ENCODE data around the gene M1AP.
"Not testable (repeated sequence)": the region's sequence is repeated elsewhere in the genome, so short reads cannot be mapped to it uniquely, and the experiment has no call there.

M1AP gene

DNA sequence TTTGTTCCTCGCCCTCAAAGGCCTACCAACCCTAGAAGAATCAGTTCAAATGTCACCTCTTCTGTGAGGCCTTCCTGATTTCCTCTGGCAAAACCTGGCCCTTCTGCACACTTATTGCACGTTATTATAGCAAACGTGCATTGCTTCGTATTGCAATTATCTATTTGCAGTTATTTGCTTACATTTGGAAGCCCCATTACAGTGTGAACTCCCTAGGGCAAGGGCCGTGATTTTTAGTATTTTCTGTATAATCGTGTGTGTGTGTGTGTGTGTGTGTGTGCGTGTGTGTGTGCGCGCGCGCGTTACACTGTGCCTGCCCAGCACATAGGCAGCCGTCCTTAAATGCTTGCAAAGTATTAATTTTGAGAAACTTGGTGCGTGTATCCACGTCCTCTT lies 5.5 kb upstream of the M1AP start:
- DNase-seq = peak; percentile 57

GRCh38 chr2:74646834-74647482 lies 1.2 kb downstream of the M1AP start:
- DNase-seq = no peak

GRCh38 chr2:74646201-74646600 lies 1.9 kb downstream of the M1AP start:
- peak; percentile 2 for DNase-seq

- DNase-seq = no peak
Measured at GRCh38 chr2:74645344-74645743, 2.8 kb downstream of the M1AP start.

DNA sequence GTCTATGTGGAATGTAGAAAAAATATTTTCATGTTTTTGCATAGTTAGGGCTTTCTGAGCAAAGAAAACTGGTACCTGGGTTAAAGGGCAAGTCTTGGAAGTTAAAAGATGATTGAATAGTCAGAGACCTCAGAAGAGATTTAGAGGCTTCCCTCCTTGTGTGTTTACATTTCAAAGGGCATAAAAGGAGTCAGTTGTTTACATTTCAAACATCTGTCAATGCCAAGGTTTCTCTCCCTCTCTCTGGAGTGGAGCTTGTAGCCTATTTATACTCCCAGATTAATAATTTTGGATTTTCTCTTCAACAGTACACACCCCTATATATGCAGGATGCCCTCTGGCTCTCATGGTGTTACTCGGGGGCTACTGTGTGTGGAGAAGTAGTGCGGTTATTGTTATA lies 8.6 kb downstream of the M1AP start:
- DNase-seq = no peak

DNA sequence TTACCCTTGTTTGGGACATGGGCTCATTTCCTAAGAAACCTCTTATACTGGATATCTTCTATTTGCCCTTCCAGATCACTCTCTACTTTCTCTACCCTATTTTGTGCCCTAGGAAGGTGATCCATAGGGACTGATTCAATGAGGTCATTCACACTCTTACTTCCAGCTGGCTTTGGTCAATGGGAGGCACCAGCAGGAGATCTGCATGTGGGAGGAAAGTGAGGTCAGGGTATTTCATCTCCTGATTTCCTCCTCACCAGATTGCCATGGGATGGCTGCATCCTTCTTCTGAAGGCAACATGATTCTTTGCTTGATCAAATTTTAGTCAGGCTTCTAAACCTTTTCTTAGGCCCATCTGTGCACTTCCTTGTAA lies 15.2 kb downstream of the M1AP start:
- DNase-seq = no peak

GRCh38 chr2:74632209-74632938 lies 15.8 kb downstream of the M1AP start:
- DNase-seq = no peak

DNA sequence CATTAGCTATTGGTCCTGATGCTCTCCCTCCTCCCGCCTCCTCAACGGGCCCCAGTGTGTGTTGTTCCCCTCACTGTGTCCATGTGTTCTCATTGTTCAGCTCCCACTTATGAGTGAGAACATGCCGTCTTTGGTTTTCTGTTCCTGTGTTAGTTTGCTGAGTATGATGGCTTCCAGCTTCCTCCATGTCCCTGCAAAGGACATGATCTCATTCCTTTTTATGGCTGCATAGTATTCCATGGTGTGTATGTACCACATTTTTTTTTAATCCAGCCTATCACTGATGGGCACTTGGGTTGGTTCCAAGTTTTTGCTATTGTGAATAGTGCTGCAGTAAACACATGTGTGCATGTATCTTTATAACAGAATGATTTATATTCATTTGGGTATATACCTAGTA lies 17.7 kb downstream of the M1AP start:
- not testable (repeated sequence) for DNase-seq

- no peak for DNase-seq
Measured at GRCh38 chr2:74628538-74629105, 19.5 kb downstream of the M1AP start.

GRCh38 chr2:74625658-74626425 lies 22.3 kb downstream of the M1AP start:
- DNase-seq = no peak

DNA sequence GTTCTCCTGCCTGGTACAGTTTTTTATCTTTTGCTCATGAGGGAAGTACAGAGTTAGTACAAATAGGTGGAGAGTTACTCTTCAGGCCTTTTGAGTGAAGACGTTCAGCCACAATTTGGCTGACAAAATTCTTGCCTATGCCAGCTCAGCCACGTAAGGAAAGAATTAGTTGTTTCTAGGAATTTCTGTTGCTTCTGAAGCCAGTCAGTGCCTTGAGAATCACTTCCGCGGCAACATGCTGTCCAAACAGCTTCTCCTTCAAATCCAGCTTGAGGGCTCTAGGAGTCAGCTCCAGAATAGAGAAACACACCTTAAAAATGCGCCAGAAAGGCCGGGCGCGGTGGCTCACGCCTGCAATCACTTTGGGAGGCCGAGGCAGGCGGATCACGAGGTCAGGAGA lies 27.5 kb downstream of the M1AP start:
- no peak for DNase-seq

GRCh38 chr2:74619651-74620297 lies 28.4 kb downstream of the M1AP start:
- DNase-seq = no peak

DNA sequence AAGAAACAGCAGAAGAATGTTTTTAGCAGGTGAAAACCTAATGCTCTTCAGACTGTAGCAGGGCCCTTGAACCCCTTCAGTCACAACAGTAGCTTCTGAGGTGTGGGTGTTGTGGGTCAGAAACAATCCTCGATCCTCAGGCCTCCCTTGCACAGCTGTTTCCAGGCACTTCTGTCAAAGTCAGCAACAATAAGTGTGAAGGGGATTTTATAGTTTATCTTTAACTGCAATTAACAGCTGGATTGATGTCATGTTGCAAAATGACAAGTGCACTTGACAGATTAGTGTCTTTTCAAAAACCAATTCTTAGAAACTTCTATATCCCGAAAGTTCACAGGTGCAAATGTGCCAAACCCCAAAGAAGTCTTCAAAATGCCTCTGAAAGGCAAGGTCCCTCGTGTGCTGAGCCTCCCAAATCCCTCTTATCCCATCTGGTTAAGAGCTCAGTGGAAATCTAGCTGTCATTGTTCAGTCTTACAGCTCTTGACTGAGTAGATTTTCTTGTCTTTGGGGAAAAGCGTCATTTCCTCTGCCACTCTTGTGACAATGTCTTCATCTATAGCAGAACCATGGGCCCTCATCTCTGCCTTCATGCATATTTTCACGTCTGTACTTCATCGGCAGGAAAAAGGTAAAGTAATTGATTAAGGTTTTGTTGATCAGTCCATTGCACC lies 29.6 kb downstream of the M1AP start:
- no peak for DNase-seq

- DNase-seq = no peak
Measured at GRCh38 chr2:74617122-74617521, 31.0 kb downstream of the M1AP start.

DNA sequence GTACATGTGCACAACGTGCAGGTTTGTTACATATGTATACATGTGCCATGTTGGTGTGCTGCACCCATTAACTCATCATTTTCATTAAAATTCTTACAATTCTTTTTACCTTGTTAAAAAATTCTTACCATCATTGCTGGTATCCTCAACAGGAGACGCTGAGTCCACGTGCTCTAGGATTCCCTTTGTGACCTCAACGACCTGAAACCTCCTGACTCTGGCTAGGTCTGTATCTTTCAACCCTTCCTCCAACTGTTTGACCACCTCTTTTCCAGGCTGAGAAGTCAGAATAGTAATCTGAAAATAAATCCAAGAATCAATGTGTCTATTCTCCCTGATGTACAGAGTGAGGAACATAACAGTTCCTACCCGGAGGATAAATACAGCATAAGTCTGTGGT lies 41.2 kb downstream of the M1AP start:
- DNase-seq = no peak

- DNase-seq = no peak
Measured at GRCh38 chr2:74603282-74604000, 44.7 kb downstream of the M1AP start.

- DNase-seq = no peak
Measured at GRCh38 chr2:74602586-74603281, 45.4 kb downstream of the M1AP start.

DNA sequence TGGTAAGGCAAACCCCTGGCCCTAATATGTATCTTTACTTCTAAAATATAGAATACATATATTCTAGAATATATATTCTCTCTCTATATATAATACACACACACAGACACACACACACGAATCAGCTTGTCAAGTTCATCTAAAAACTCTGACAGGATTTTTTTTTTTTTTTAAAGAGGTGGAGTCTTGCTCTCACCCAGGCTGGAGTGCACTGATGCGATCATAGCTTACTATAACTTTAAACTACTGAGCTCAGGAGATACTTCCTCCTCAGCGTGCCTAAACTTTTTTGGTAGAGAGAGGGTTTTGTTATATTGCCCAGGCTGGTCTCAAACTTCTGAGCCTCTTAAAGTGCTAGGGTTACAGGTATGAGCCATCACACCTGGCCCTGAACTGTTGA lies 48.5 kb downstream of the M1AP start:
- no peak for DNase-seq

DNA sequence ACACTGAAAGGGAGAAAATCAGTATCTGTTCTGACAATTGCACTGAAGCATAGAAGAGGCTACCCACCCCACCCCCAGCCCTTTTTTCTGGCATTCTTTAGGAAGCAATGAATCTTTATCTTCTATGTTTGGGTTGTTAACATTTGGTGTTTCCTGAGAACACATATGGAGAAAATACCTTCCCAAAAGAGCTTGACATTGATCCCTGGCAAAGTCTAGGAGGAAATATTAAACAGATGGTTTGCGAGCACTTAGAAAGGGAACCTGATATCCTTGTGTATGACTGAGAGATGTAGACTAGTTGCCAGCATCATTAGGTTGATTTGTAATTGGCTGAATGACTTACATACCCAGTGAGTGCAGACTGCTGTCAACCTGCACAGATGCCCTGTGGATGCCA lies 50.7 kb downstream of the M1AP start:
- peak; percentile 11 for DNase-seq

DNA sequence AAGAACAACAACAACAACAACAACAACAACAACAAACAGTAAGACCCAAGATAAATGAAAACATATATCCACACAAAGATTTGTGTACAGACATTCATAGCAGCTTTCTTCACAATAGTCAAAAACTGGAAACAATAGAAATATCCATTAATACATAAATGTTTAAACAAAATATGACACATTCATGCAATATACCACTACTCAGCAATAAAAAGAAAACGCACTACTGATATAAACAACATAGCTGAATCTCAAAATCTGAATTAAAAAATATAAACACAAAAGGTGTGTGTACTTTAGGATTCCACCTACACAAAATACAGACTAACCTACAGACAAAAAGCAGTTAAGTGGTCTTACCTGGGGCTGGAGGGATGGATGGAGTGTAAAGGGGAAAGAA lies 51.5 kb downstream of the M1AP start:
- no peak for DNase-seq
